A549 (cell line): ENCODE measurements around the gene SOX13.

Experiments used
- ESRRA ChIP-seq: fragments of 150-350 bp; IDR thresholded peaks from 2 replicates; pipeline ENCODE4 v1.6.1; 2014; ENCODE audit warnings: mild to moderate bottlenecking, low read length, borderline replicate concordance
- MYC ChIP-seq: IDR thresholded peaks from 2 replicates; pipeline ENCODE4 v1.6.1; 2012; ENCODE audit warnings: mild to moderate bottlenecking, inconsistent platforms, low read length, improper control_type of control experiment, borderline replicate concordance
- RAD21 ChIP-seq, 2 experiments: fragments of >200 bp in 1 of 2; sonication (Bioruptor Twin) in 1 of 2; formaldehyde crosslinking in 1 of 2; IDR thresholded peaks in 1 of 2; conservative IDR thresholded peaks in 1 of 2; 2 replicates in 1 of 2; 3 replicates in 1 of 2; pipeline ENCODE4 v1.6.1; 2012 to 2018; ENCODE audit warnings: inconsistent platforms in 1 of 2
- RFX5 ChIP-seq: fragments of 450-650 bp; IDR thresholded peaks from 2 replicates; pipeline ENCODE4 v1.7.1; 2014; ENCODE audit warnings: antibody characterized with exemption, mild to moderate bottlenecking, moderate library complexity
- TF ChIP-seq, protein P1 (sequence below): fragments of 200-600 bp; sonication (generic); IDR thresholded peaks from 2 replicates; pipeline ENCODE4 v1.6.1; 2016; ENCODE audit warnings: antibody characterized with exemption, mild to moderate bottlenecking, moderate library complexity
- TF ChIP-seq, protein P2 (sequence below): fragments of >200 bp; sonication (Bioruptor Twin); formaldehyde crosslinking; IDR thresholded peaks from 3 replicates; pipeline ENCODE4 v1.5.1; 2016
- TF ChIP-seq, protein P3 (sequence below): IDR thresholded peaks from 2 replicates; pipeline ENCODE4 v1.6.1; 2012; ENCODE audit warnings: low read depth, borderline replicate concordance

DNA sequence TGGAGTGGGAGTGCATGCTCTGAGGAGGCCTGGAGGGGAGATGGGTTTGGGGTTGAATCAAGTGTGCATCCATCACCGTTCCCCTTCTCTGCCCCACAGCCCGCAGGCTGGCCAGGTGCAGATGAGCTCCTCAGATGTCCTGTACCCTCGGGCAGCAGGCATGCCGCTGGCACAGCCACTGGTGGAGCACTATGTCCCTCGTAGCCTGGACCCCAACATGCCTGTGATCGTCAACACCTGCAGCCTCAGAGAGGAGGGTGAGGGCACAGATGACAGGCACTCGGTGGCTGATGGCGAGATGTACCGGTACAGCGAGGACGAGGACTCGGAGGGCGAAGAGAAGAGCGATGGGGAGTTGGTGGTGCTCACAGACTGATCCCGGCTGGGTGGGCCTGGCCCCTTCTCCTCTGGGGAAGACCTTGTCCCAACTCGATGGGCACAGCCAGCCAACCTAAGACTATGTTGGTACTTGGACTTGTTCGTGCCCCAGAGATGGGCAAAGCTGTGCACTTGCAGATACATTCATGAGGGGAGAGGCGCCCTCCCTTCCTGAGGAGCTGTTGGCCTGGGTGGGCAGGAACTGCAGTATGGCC, 52.9 kb downstream of the SOX13 start:
- TF ChIP-seq, protein P1, sequence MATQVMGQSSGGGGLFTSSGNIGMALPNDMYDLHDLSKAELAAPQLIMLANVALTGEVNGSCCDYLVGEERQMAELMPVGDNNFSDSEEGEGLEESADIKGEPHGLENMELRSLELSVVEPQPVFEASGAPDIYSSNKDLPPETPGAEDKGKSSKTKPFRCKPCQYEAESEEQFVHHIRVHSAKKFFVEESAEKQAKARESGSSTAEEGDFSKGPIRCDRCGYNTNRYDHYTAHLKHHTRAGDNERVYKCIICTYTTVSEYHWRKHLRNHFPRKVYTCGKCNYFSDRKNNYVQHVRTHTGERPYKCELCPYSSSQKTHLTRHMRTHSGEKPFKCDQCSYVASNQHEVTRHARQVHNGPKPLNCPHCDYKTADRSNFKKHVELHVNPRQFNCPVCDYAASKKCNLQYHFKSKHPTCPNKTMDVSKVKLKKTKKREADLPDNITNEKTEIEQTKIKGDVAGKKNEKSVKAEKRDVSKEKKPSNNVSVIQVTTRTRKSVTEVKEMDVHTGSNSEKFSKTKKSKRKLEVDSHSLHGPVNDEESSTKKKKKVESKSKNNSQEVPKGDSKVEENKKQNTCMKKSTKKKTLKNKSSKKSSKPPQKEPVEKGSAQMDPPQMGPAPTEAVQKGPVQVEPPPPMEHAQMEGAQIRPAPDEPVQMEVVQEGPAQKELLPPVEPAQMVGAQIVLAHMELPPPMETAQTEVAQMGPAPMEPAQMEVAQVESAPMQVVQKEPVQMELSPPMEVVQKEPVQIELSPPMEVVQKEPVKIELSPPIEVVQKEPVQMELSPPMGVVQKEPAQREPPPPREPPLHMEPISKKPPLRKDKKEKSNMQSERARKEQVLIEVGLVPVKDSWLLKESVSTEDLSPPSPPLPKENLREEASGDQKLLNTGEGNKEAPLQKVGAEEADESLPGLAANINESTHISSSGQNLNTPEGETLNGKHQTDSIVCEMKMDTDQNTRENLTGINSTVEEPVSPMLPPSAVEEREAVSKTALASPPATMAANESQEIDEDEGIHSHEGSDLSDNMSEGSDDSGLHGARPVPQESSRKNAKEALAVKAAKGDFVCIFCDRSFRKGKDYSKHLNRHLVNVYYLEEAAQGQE, result no peak
- TF ChIP-seq RAD21 (conservative IDR thresholded peaks at IDR 0.05 in 1 of 2, IDR thresholded peaks at IDR 0.05 in 1 of 2), result no peak
- TF ChIP-seq RFX5, result no peak
- TF ChIP-seq, protein P2, sequence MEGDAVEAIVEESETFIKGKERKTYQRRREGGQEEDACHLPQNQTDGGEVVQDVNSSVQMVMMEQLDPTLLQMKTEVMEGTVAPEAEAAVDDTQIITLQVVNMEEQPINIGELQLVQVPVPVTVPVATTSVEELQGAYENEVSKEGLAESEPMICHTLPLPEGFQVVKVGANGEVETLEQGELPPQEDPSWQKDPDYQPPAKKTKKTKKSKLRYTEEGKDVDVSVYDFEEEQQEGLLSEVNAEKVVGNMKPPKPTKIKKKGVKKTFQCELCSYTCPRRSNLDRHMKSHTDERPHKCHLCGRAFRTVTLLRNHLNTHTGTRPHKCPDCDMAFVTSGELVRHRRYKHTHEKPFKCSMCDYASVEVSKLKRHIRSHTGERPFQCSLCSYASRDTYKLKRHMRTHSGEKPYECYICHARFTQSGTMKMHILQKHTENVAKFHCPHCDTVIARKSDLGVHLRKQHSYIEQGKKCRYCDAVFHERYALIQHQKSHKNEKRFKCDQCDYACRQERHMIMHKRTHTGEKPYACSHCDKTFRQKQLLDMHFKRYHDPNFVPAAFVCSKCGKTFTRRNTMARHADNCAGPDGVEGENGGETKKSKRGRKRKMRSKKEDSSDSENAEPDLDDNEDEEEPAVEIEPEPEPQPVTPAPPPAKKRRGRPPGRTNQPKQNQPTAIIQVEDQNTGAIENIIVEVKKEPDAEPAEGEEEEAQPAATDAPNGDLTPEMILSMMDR, result no peak
- TF ChIP-seq, protein P3, sequence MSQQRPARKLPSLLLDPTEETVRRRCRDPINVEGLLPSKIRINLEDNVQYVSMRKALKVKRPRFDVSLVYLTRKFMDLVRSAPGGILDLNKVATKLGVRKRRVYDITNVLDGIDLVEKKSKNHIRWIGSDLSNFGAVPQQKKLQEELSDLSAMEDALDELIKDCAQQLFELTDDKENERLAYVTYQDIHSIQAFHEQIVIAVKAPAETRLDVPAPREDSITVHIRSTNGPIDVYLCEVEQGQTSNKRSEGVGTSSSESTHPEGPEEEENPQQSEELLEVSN, result no peak
- no peak for TF ChIP-seq ESRRA
- TF ChIP-seq MYC, result no peak
